T-helper 1 cell treated with Interleukin-12 subunit alpha and Interleukin-12 subunit beta and Interleukin-4 antibody, amounts not matched to agents 30 ng/mL and 1 ng/mL, for 36 hours (primary cell): ENCODE data around the gene SLC7A1. TPM values are rescaled to one million over a fixed set of nuclear protein-coding genes. Genes with fewer than 3 reads are reported as not detected.

Experiments
- intact Hi-C: fragments of 100-400 bp; cut with micrococcal nuclease; formaldehyde crosslinking; loops from one replicate; pipeline ENCODE4 v1.15.1; 2024
- total RNA-seq: library from RNA; stranded (reverse); gene quantifications from 2 replicates; pipeline ENCODE4 v1.2.3, GENCODE V29; 2022

Gene SLC7A1
- total RNA-seq, 1 donor from 2014 or later, result 84.3 TPM

GRCh38 chr13:29562786-29563438, 32.6 kb downstream of the SLC7A1 start:
- intact Hi-C loops, result no loop called here

DNA sequence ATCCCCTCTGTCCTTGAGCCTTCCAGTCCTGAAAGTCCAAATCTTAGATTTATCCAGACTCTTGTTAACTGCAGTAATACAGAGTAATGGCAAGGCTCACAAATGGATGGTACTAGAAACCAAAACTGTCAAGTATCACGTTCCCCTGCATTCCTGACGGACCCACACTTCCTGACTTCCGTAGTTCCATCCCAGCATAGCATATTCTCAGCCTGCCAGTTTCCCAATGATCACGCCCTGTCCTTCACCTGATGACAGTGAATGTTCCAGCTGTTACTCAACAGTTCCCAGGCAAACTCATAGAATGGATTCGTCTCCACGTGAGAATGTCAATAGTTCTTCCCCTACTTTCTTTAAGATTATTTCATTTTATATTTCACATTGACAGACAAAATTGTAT, 33.6 kb downstream of the SLC7A1 start:
- intact Hi-C loops, result no loop called here

GRCh38 chr13:29556742-29557141, 38.7 kb downstream of the SLC7A1 start:
- intact Hi-C loops, result no loop called here

GRCh38 chr13:29551214-29551613, 44.3 kb downstream of the SLC7A1 start:
- intact Hi-C loops, result no loop called here

- intact Hi-C loops, result no loop called here
Measured at GRCh38 chr13:29550430-29550988, 45.0 kb downstream of the SLC7A1 start.

GRCh38 chr13:29548722-29549121, 46.8 kb downstream of the SLC7A1 start:
- intact Hi-C loops, result no loop called here

- intact Hi-C loops, result no loop called here
Measured at GRCh38 chr13:29547153-29547552, 48.3 kb downstream of the SLC7A1 start.

DNA sequence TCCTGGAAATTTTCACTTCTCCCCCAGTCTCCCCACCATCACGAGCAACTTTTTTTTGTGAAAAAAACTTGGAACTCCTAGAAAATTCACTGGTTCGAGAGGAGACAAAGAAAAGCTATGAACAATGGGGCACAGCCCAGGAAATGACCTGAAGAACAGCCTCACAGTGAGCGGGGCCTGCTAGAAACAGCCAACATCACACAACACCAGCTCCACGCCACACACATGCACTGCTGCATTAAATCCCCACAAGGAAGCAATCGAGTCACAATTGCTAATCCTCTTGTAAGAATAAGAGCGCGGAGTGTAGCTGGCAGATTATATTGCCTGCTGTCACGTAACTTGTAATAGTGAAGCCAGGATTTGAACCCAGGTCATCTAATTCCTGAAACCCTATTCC, 48.8 kb downstream of the SLC7A1 start:
- intact Hi-C loops, result no loop called here

DNA sequence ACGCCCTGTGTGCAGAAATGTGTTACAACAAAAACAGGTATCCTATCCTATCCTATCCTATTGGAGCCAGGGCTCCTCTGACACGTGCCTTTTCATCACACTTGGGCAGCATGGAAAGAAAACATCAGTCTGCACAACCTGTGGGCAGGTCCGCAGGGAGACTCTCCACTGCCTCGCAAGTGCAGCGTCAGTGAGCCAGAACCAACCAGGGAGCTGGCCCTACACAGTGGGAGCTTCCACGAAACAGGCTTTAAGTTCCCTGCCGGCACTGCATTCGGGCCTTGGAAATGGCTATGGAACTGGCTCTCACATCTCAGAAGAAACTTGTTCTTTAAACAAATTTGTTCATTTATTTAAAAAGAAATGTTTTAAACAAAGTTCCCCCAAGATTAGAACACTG, 49.5 kb downstream of the SLC7A1 start:
- intact Hi-C loops, result no loop called here

GRCh38 chr13:29543230-29544215, 52.0 kb downstream of the SLC7A1 start:
- intact Hi-C loops, result no loop called here

DNA sequence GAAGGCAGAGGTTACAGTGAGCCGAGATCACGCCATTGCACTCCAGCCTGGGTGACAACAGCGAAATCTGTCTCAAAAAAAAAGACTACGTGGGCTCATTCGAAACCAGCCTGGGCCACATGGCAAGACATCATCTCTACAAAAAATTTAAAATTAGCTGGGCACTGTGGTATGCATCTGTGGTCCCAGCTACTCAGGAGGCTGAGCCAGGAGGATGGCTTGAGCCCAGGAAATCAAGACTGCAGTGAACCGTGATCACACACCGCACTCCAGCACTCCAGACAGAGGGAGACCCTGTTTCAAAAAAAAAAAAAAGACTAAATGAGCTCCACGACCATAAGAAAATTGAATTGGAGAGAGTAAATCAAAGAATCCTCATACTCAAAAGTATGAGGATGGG, 53.1 kb downstream of the SLC7A1 start:
- intact Hi-C loops, result no loop called here

DNA sequence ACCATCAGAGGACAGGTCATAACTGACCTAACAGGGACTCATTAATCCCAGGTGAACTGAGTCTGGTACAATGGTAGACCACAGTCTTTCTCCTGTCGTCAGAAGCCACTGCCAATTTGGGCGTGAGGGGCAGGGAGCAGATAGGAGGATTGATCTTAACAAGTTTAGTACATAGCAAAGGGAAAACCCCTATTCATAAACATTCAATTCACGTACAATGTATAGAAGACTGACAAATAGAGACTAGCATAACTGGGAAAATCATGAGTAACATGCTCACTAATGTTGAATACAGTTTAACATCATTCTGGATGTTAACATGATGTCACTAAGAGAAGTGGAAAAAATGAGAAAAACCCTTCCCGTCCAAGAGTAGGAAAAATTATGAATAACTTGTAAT, 54.1 kb downstream of the SLC7A1 start:
- intact Hi-C loops, result no loop called here

GRCh38 chr13:29540799-29541198, 54.7 kb downstream of the SLC7A1 start:
- intact Hi-C loops, result no loop called here

GRCh38 chr13:29540334-29540733, 55.2 kb downstream of the SLC7A1 start:
- intact Hi-C loops, result no loop called here

DNA sequence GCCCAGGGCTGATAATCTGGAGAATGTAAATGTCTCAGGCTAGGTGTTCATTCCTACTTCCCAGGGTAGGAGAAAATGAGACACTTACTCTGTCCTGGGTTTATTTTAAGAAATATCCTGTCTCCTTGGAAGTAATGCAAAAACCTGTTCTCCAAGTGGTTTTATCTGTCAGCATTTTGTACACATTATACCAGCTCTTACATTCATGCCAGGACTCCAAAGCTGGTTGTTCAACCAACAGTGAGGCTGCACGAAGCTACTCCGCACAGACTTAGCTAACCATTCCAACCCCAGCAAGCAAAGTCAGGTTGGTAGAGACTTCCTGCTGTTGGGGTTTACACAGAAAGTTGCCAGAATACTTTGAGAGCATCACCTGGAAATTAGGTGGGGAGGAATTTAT, 55.6 kb downstream of the SLC7A1 start:
- intact Hi-C loops, result no loop called here

- intact Hi-C loops, result no loop called here
Measured at GRCh38 chr13:29538652-29539040, 56.8 kb downstream of the SLC7A1 start.

DNA sequence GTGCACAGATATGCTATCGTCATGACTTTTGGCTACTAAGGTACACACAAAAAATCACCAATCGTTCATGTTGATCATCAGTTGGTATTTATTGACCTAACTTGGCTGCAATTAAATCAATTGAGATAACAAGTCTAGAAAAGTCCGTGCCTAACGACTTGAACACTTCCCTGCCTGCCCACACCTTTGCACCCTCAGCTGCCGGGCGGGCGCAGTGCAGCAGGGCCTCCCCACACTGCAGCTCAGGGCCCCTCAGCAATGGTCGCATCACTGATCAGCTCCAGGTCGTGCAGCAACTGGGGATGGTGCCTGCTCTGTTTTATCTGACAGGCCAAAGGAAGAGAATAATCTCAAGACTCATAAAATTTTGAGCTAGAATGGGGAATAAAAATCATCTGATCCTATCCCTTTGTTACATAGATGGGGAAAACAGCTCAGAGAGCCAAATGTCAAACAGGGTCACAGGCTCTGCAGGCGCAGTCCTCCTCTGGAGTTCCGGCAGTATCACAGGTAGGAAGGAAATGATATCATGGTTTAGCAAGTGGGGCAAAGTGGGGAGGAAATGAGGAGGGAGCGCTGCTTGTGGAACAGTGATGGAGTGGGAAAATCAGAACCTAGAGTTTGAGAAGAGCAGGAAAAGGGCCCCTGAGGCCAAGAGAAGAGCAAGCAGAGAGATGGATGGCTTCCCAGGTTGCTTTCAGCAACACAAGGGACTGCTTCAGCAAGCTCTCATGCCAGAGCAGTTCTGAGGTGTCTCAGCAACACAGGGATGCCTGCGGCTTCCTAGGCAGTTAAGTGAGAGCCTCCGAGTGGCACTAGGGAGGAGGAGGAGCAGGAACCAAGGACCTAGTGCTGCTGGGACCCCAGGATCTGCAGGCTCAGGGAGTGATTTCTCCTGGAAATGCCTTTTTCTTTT, 57.5 kb downstream of the SLC7A1 start:
- intact Hi-C loops, result no loop called here

GRCh38 chr13:29536853-29537252, 58.6 kb downstream of the SLC7A1 start:
- intact Hi-C loops, result no loop called here

GRCh38 chr13:29535663-29536655, 59.5 kb downstream of the SLC7A1 start:
- intact Hi-C loops, result no loop called here

DNA sequence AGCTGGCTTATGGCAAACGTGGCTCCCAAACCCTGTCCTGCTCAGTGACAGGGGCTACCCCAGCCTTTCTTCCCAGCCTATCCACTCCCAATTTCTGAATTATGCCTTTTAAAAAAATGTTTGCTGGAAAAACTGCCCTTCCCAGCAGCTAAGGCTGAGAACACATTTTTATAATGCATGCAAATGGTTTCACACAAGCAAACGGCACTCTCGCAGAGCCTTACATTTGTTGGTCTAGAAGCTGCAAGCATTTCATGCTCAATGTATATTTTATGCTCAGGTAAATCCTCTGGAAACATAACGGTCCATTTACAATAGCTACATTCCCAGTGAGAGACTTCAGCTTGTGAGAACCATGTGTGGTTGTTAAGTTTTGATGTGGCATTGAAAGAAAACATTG, 61.4 kb downstream of the SLC7A1 start:
- intact Hi-C loops, result no loop called here
